GM23248 (cell line): ENCODE measurements around the gene RSRC1. TPM values are rescaled to one million over a fixed set of nuclear protein-coding genes. Genes with fewer than 3 reads are reported as not detected.

Experiments used
- DNase-seq: peaks from one replicate; pipeline ENCODE4 v3.0.0-alpha.2; 2015
- H2AFZ ChIP-seq: fragments of 200-600 bp; sonication (generic); 2 replicates; pipeline ENCODE4 v1.6.1; 2016; ENCODE audit warnings: antibody characterized with exemption
- H3F3A ChIP-seq: fragments of 200-600 bp; sonication (generic); 2 replicates; pipeline ENCODE4 v1.6.1; 2016; ENCODE audit warnings: mild to moderate bottlenecking, antibody characterized with exemption, mixed run types; ENCODE audit not compliant: insufficient read depth
- H3K27ac ChIP-seq: fragments of 200-600 bp; sonication (generic); 2 replicates; pipeline ENCODE4 v1.5.1; 2016; ENCODE audit warnings: mild to moderate bottlenecking
- H3K27me3 ChIP-seq: fragments of 200-600 bp; sonication (generic); replicated peaks from 2 replicates; pipeline ENCODE4 v1.6.1; 2016; ENCODE audit warnings: mild to moderate bottlenecking; ENCODE audit not compliant: insufficient read depth
- H3K36me3 ChIP-seq: fragments of 200-600 bp; sonication (generic); 2 replicates; pipeline ENCODE4 v1.6.1; 2016; ENCODE audit warnings: low read depth, mild to moderate bottlenecking
- H3K4me1 ChIP-seq: fragments of 200-600 bp; sonication (generic); 2 replicates; pipeline ENCODE4 v1.6.1; 2016; ENCODE audit warnings: mild to moderate bottlenecking; ENCODE audit not compliant: insufficient read depth
- H3K4me2 ChIP-seq: fragments of 200-600 bp; sonication (generic); one replicate; pipeline ENCODE4 v1.6.1; 2016; ENCODE audit warnings: mild to moderate bottlenecking; ENCODE audit not compliant: unreplicated experiment
- H3K4me3 ChIP-seq: fragments of 200-600 bp; sonication (generic); 2 replicates; pipeline ENCODE4 v1.5.1; 2016; ENCODE audit warnings: mild to moderate bottlenecking
- H3K79me2 ChIP-seq: fragments of 200-600 bp; sonication (generic); 2 replicates; pipeline ENCODE4 v1.6.1; 2016; ENCODE audit warnings: mild to moderate bottlenecking; ENCODE audit not compliant: insufficient read depth
- H3K9ac ChIP-seq: fragments of 200-600 bp; sonication (generic); 2 replicates; pipeline ENCODE4 v1.6.1; 2016; ENCODE audit warnings: mild to moderate bottlenecking
- H3K9me2 ChIP-seq: fragments of 200-600 bp; sonication (generic); 2 replicates; pipeline ENCODE4 v1.6.1; 2016; ENCODE audit warnings: mixed run types, mild to moderate bottlenecking, moderate library complexity; ENCODE audit not compliant: insufficient read depth
- H3K9me3 ChIP-seq: fragments of 200-600 bp; sonication (generic); one replicate; pipeline ENCODE4 v1.6.1; 2017; ENCODE audit warnings: low read depth
- H4K20me1 ChIP-seq: fragments of 200-600 bp; sonication (generic); 2 replicates; pipeline ENCODE4 v1.6.0; 2016; ENCODE audit not compliant: insufficient read depth
- EZH2 ChIP-seq: fragments of 200-600 bp; sonication (generic); IDR thresholded peaks from 2 replicates; pipeline ENCODE4 v1.6.1; 2018; ENCODE audit warnings: antibody characterized with exemption, mild to moderate bottlenecking; ENCODE audit not compliant: insufficient read depth, poor library complexity, severe bottlenecking
- EZH2phosphoT487 ChIP-seq: fragments of 200-600 bp; sonication (generic); IDR thresholded peaks from 2 replicates; pipeline ENCODE4 v1.6.1; 2018; ENCODE audit warnings: antibody characterized with exemption, moderate library complexity, mild to moderate bottlenecking, low read depth; ENCODE audit not compliant: insufficient read depth
- WGBS, 2 experiments: methylation state at CpG; one replicate each; pipeline ENCODE4 v1.1.6; 2015 to 2017; ENCODE audit warnings: low lambda C conversion rate in 2 of 2, low coverage in 1 of 2; ENCODE audit errors: missing lambda C conversion rate in 2 of 2; 5-methylcytosine and 5-hydroxymethylcytosine counted together
- in situ Hi-C: fragments of 300-500 bp; cut with MboI; formaldehyde crosslinking; loops from 2 replicates; pipeline ENCODE4 v1.15.0; 2020
- polyA plus RNA-seq: library from polyadenylated mRNA; unstranded; fragments of >200 nt; fragmentation: Nextera tagmentation; extraction: Ambion mirVana; gene quantifications from 2 replicates; pipeline ENCODE4 v1.2.1, GENCODE V29; 2016
- total RNA-seq: library from RNA; depleted of rRNA; stranded (reverse); fragments of >200 nt; shearing (Covaris generic); gene quantifications from 2 replicates; pipeline ENCODE4 v1.2.3, GENCODE V29; 2014

The RSRC1 gene
- total and polyA plus RNA-seq, 2 experiments from 2014 or later, result 28.5 to 34.6 TPM

DNA sequence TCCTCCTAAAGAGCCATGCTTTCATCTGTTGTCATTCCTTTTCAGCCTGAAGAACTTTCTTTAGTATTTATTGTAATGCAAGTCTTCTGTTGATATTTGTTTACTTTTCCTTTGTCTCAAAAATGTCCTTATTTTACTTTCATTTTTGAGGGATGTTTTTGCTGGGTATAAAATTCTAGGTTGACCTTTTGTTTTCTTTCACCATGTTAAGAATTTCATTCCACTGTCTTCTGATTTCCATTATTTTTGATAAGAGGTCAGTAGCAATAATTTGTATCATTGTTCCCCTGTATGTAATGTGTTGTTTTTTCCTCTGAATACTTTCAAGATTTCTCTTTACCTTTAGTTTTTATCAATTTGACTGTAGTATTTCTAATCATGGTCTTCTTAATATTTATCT, 91.1 kb downstream of the RSRC1 start:
- H3K79me2 ChIP-seq, result peaks cover 4% of the 10 kb centered on the region; the same call in 1 of the 2 replicates
- H3K9me3 ChIP-seq, result no peaks in the 10 kb centered on the region
- H3K4me2 ChIP-seq, result no peak overlapping the region
- no peaks in the 10 kb centered on the region for H4K20me1 ChIP-seq
- in situ Hi-C loops, result no loop called here
- H3K27ac ChIP-seq, result no peak overlapping the region
- no peaks in the 10 kb centered on the region for H3K27me3 ChIP-seq
- DNase-seq, result peak; percentile 5
- H3K36me3 ChIP-seq, result 0 out of 2 replicates have a peak, but pooled peaks cover 5% of the 10 kb centered on the region
- H3K4me1 ChIP-seq, result no peaks in the 10 kb centered on the region
- no peak overlapping the region for H2AFZ ChIP-seq
- no peaks in the 10 kb centered on the region for H3F3A ChIP-seq
- H3K9me2 ChIP-seq, result no peaks in the 10 kb centered on the region
- no peak overlapping the region for H3K4me3 ChIP-seq
- no peak overlapping the region for H3K9ac ChIP-seq
- TF ChIP-seq EZH2 (no peak), EZH2phosphoT487 (no peak)

DNA sequence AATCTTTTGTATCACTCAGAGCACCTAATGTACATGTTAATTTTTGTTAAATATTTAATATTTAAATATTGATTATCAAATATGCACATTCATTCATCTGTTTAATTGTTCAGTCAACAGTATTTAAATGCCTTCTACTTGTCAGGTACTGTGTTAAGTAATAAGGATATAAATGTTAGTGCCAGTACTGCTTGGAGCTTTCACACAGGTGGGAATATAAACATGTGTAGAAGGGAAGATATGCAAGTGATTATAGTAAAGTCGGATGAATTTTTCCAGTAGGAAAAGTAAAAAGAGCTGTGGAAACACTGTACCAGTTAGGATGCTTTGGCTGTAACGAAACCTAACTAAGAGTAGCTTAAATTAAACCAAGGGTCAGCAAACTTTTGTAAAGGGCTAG, 95.4 kb downstream of the RSRC1 start:
- Histone ChIP-seq H3K4me2 (no peak overlapping the region), H3K4me3 (no peak overlapping the region), H3K36me3 (0 out of 2 replicates have a peak, but pooled peaks cover 5% of the 10 kb centered on the region), H3K9me3 (no peaks in the 10 kb centered on the region), H3K9ac (no peak overlapping the region), H3K27me3 (no peaks in the 10 kb centered on the region), H3K79me2 (peaks cover 4% of the 10 kb centered on the region; the same call in 1 of the 2 replicates), H2AFZ (no peak overlapping the region), H3K4me1 (no peaks in the 10 kb centered on the region), H4K20me1 (no peaks in the 10 kb centered on the region), H3K9me2 (no peaks in the 10 kb centered on the region), H3F3A (no peaks in the 10 kb centered on the region), H3K27ac (no peak overlapping the region)
- TF ChIP-seq EZH2phosphoT487 (no peak), EZH2 (no peak)
- no peak for DNase-seq
- WGBS, 2 experiments, result 73 to 75% methylated on average over 2 of the region's 2 CpGs
- in situ Hi-C loops, result no loop called here

DNA sequence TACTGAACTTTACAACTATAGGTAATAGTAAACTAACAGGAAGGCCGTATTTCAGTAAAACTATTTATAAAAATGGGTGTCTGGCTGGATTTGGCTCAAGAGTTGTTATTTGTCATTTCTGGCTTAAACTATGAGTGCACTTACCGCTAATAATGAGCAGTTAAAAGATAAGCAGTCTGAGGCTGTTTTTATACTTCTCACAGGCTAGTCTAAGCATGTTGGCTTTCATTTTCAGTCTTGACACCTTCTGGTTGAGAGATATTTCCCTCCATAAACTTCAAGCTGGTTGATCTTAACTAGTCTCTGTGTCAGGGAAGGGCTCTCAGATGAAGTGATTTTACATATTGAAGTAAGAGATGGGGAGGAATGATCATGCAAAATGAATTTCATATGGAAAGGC, 96.1 kb downstream of the RSRC1 start:
- peaks cover 4% of the 10 kb centered on the region; the same call in 1 of the 2 replicates for H3K79me2 ChIP-seq
- H3K4me1 ChIP-seq, result no peaks in the 10 kb centered on the region
- 0 out of 2 replicates have a peak, but pooled peaks cover 5% of the 10 kb centered on the region for H3K36me3 ChIP-seq
- no peak overlapping the region for H3K4me2 ChIP-seq
- H3K4me3 ChIP-seq, result no peak overlapping the region
- no peaks in the 10 kb centered on the region for H3F3A ChIP-seq
- no peak overlapping the region for H2AFZ ChIP-seq
- no peak overlapping the region for H3K27ac ChIP-seq
- no peaks in the 10 kb centered on the region for H3K27me3 ChIP-seq
- no peak for DNase-seq
- H3K9me3 ChIP-seq, result no peaks in the 10 kb centered on the region
- in situ Hi-C loops, result no loop called here
- no peaks in the 10 kb centered on the region for H3K9me2 ChIP-seq
- no peak overlapping the region for H3K9ac ChIP-seq
- no peak for TF ChIP-seq EZH2phosphoT487
- no peak for TF ChIP-seq EZH2
- 97 to 98% methylated on average over 2 of the region's 2 CpGs for WGBS, 2 experiments
- H4K20me1 ChIP-seq, result no peaks in the 10 kb centered on the region

DNA sequence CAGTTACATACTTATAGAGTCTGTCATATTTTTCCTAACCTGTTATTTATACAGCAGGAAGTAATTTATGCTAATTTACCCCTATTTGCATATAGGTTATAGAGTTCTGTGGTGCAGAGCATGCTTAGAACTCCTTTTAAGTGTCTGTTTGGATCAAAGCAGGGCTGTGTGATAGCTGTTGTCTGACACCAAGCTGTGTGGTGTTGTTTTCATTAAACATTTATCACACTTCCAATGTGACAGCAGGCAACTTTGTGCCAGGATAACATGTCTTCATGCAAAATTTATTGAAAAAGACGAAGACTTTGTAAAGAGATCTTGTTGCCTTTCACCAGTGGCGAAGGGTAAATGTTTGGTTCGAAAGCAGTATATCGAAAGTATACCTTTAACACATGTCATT, 100.2 kb downstream of the RSRC1 start:
- H3K27me3 ChIP-seq, result no peaks in the 10 kb centered on the region
- H4K20me1 ChIP-seq, result no peaks in the 10 kb centered on the region
- TF ChIP-seq EZH2phosphoT487 (no peak), EZH2 (no peak)
- H3F3A ChIP-seq, result no peaks in the 10 kb centered on the region
- DNase-seq, result no peak
- in situ Hi-C loops, result no loop called here
- no peaks in the 10 kb centered on the region for H3K4me1 ChIP-seq
- H2AFZ ChIP-seq, result no peak overlapping the region
- no peaks in the 10 kb centered on the region for H3K9me2 ChIP-seq
- no peak overlapping the region for H3K27ac ChIP-seq
- no peaks in the 10 kb centered on the region for H3K79me2 ChIP-seq
- no peak overlapping the region for H3K4me2 ChIP-seq
- WGBS, 2 experiments, result 98% methylated on average over 4 of the region's 4 CpGs
- no peaks in the 10 kb centered on the region for H3K36me3 ChIP-seq
- no peaks in the 10 kb centered on the region for H3K9me3 ChIP-seq
- H3K9ac ChIP-seq, result no peak overlapping the region
- no peak overlapping the region for H3K4me3 ChIP-seq

DNA sequence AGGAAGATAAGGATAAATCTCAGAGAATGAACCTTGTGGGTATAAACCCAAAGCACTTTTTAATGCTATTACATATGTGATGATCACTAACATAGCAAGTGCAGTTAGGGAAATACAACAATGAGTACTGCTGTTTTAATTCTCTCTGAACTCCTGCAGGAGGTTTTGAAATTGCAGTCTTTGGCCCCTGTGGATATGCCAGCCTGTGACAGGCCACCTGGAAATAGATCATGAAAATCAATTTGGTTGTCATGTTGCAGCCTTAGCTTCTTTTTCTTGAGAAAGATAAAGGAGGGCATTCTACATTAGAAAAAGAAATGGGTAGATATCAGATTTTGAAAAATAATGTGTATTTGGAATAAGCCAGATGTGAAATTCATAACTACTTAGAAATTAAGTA, 103.6 kb downstream of the RSRC1 start:
- H3K36me3 ChIP-seq, result no peaks in the 10 kb centered on the region
- no peaks in the 10 kb centered on the region for H3K79me2 ChIP-seq
- no peaks in the 10 kb centered on the region for H3K9me3 ChIP-seq
- H2AFZ ChIP-seq, result no peak overlapping the region
- no peak overlapping the region for H3K4me2 ChIP-seq
- no peaks in the 10 kb centered on the region for H3K4me1 ChIP-seq
- in situ Hi-C loops, result no loop called here
- H3K27ac ChIP-seq, result no peak overlapping the region
- no peak for DNase-seq
- no peaks in the 10 kb centered on the region for H4K20me1 ChIP-seq
- TF ChIP-seq EZH2 (no peak), EZH2phosphoT487 (no peak)
- H3K4me3 ChIP-seq, result no peak overlapping the region
- no peaks in the 10 kb centered on the region for H3F3A ChIP-seq
- no peaks in the 10 kb centered on the region for H3K9me2 ChIP-seq
- H3K27me3 ChIP-seq, result no peaks in the 10 kb centered on the region
- H3K9ac ChIP-seq, result no peak overlapping the region
